Ovary (tissue), 9 donors: ENCODE data around the gene PTPRN2. TPM values are rescaled to one million over a fixed set of nuclear protein-coding genes. Genes with fewer than 3 reads are reported as not detected.
"Not testable (repeated sequence)": the region's sequence is repeated elsewhere in the genome, so short reads cannot be mapped to it uniquely, and the experiment has no call there.

Source experiments
- DNase-seq, 5 donors: peaks; one replicate each; pipeline ENCODE4 v3.0.0-alpha.2; 2019 to 2020
- H3K27ac ChIP-seq, 2 donors: fragments of 200-600 bp; one replicate each; pipeline versions ENCODE4 v1.5.1 to v1.8.0; 2019 to 2022
- H3K27me3 ChIP-seq: fragments of 200-600 bp; one replicate; pipeline ENCODE4 v1.8.0; 2022
- H3K36me3 ChIP-seq: fragments of 200-600 bp; sonication (generic); one replicate; pipeline ENCODE4 v1.5.1; 2019
- H3K4me1 ChIP-seq: one replicate; pipeline ENCODE4 v1.8.1; 2013; ENCODE audit warnings: mild to moderate bottlenecking, moderate library complexity; ENCODE audit not compliant: insufficient read depth
- H3K4me3 ChIP-seq: fragments of 200-600 bp; sonication (generic); one replicate; pipeline ENCODE4 v1.5.1; 2017
- H3K9me3 ChIP-seq, 2 donors: fragments of 200-600 bp in 1 of 2; sonication (generic) in 1 of 2; one replicate each; pipeline versions ENCODE4 v1.5.1 to v1.8.1; 2013 to 2019; ENCODE audit warnings: mild to moderate bottlenecking in 1 of 2, moderate library complexity in 1 of 2
- CTCF ChIP-seq, 3 donors: fragments of 450-650 bp in 2 of 3; fragments of 200-600 bp in 1 of 3; IDR thresholded peaks; one replicate each; pipeline versions ENCODE4 v1.5.1 to v1.8.0; 2016 to 2022; ENCODE audit warnings: antibody characterized with exemption in 3 of 3, mild to moderate bottlenecking in 1 of 3
- EP300 ChIP-seq: sonication (generic); formaldehyde crosslinking; IDR thresholded peaks from one replicate; pipeline ENCODE4 v1.6.1; 2017; ENCODE audit warnings: antibody characterized with exemption
- POLR2A ChIP-seq: fragments of 450-650 bp; IDR thresholded peaks from one replicate; pipeline ENCODE4 v1.6.1; 2017; ENCODE audit warnings: antibody characterized with exemption, mild to moderate bottlenecking, moderate library complexity
- WGBS, 3 donors: extraction: QIAGEN DNeasy Blood & Tissue Kit in 1 of 3; methylation state at CpG; one replicate each; pipeline versions ENCODE4 v1.1.5 to v1.1.7; 2013 to 2017; 5-methylcytosine and 5-hydroxymethylcytosine counted together
- intact Hi-C, 4 donors: fragments of 100-400 bp; cut with DNase I; formaldehyde crosslinking; loops; one replicate each; pipeline versions ENCODE4 v1.11.0 to v1.15.1; 2022 to 2023
- polyA plus RNA-seq, 2 donors: library from polyadenylated mRNA; stranded (reverse); fragments of 200-250 nt in 1 of 2; fragments of 350-450 nt in 1 of 2; fragmentation: Illumina TruSeq in 1 of 2; extraction: RNeasy Lipid Tissue Mini Kit (QIAGEN cat#74804) in 1 of 2; gene quantifications; one replicate each; pipeline ENCODE4 v1.2.3, GENCODE V29; 2013 to 2014
- total RNA-seq, 7 donors: library from RNA; depleted of rRNA in 2 of 7; stranded (reverse); fragments of >200 nt in 2 of 7; fragmentation: NEBNext Ultra II Directional in 3 of 7; extraction: Animal tissue kit (Norgen Biotek cat#: 25700) in 3 of 7; gene quantifications; one replicate each; pipeline versions ENCODE4 v1.1.0 to v1.2.4, GENCODE V29; 2016 to 2023
- donor health status: DM: no; HTN: no; CAD: no; lungs with moderate emphysema.
- donor health status: DM: no; HTN: no; CAD: no.
- donor health status: Bipolar disorder and iron deficiency.
- donor health status: DM: yes; HTN: yes; CAD: no.
- donor health status: DM: no; HTN: no; CAD: no.
- donor health status: DM: yes; HTN: yes; CAD: no.

PTPRN2 gene
- total and polyA plus RNA-seq, 9 donors: 3.5 to 11.1 (median 5.9) TPM

GRCh38 chr7:158227258-158227984, 360.2 kb downstream of the PTPRN2 start:
- intact Hi-C loops: no loop called here
- no peaks in the 10 kb centered on the region for H3K9me3 ChIP-seq
- H3K4me1 ChIP-seq: no peaks in the 10 kb centered on the region
- H3K4me3 ChIP-seq: no peak overlapping the region
- no peaks in the 10 kb centered on the region for H3K27me3 ChIP-seq
- no peak for DNase-seq
- H3K36me3 ChIP-seq: no peaks in the 10 kb centered on the region
- no peak overlapping the region for H3K27ac ChIP-seq
- 62 to 78% (median 70%) methylated on average over 13 of the region's 13 CpGs for WGBS, 3 donors
- TF ChIP-seq EP300 (no peak), POLR2A (no peak), CTCF (IDR thresholded peaks at IDR 0.05) (no peak)

- intact Hi-C loops: no loop called here
- H3K27ac ChIP-seq: no peak overlapping the region
- no peaks in the 10 kb centered on the region for H3K36me3 ChIP-seq
- H3K27me3 ChIP-seq: no peaks in the 10 kb centered on the region
- no peak for DNase-seq
- TF ChIP-seq CTCF (IDR thresholded peaks at IDR 0.05): no peak
- no peak for TF ChIP-seq POLR2A
- TF ChIP-seq EP300: no peak
- no peak overlapping the region for H3K4me3 ChIP-seq
- no peaks in the 10 kb centered on the region for H3K9me3 ChIP-seq
- no peaks in the 10 kb centered on the region for H3K4me1 ChIP-seq
Observed at GRCh38 chr7:158216198-158216597, 371.4 kb downstream of the PTPRN2 start.

GRCh38 chr7:158209435-158209834, 378.2 kb downstream of the PTPRN2 start:
- intact Hi-C loops: no loop called here
- Histone ChIP-seq H3K27ac (no peak overlapping the region), H3K27me3 (no peaks in the 10 kb centered on the region), H3K9me3 (no peaks in the 10 kb centered on the region), H3K36me3 (no peaks in the 10 kb centered on the region), H3K4me1 (no peaks in the 10 kb centered on the region), H3K4me3 (no peak overlapping the region)
- no peak for DNase-seq
- 47 to 77% (median 60%) methylated on average over 1 of the region's 1 CpG for WGBS, 3 donors
- TF ChIP-seq POLR2A: no peak
- no peak for TF ChIP-seq CTCF (IDR thresholded peaks at IDR 0.05)
- no peak for TF ChIP-seq EP300

GRCh38 chr7:158206341-158206740, 381.3 kb downstream of the PTPRN2 start:
- H3K4me3 ChIP-seq: no peak overlapping the region
- H3K27ac ChIP-seq: no peak overlapping the region
- H3K4me1 ChIP-seq: no peaks in the 10 kb centered on the region
- intact Hi-C loops: no loop called here
- TF ChIP-seq EP300: no peak
- DNase-seq: no peak
- H3K9me3 ChIP-seq: no peaks in the 10 kb centered on the region
- no peaks in the 10 kb centered on the region for H3K27me3 ChIP-seq
- H3K36me3 ChIP-seq: no peaks in the 10 kb centered on the region
- WGBS, 3 donors: 86 to 91% (median 87%) methylated on average over 6 of the region's 6 CpGs

GRCh38 chr7:158204453-158204852, 383.2 kb downstream of the PTPRN2 start:
- H3K36me3 ChIP-seq: no peaks in the 10 kb centered on the region
- DNase-seq: no peak
- no peaks in the 10 kb centered on the region for H3K9me3 ChIP-seq
- intact Hi-C loops: no loop called here
- WGBS, 3 donors: 57 to 68% (median 62%) methylated on average over 4 of the region's 4 CpGs
- no peak overlapping the region for H3K4me3 ChIP-seq
- H3K4me1 ChIP-seq: no peaks in the 10 kb centered on the region
- TF ChIP-seq POLR2A: no peak
- no peak for TF ChIP-seq CTCF (IDR thresholded peaks at IDR 0.05)
- TF ChIP-seq EP300: no peak
- no peak overlapping the region for H3K27ac ChIP-seq
- H3K27me3 ChIP-seq: no peaks in the 10 kb centered on the region

- H3K4me3 ChIP-seq, DNase-seq, H3K36me3 ChIP-seq, H3K27ac ChIP-seq, H3K4me1 ChIP-seq, H3K9me3 ChIP-seq, H3K27me3 ChIP-seq, intact Hi-C loops: not testable (repeated sequence)
- 10 to 18% (median 12%) methylated on average over 42 of the region's 42 CpGs for WGBS, 3 donors
Observed at GRCh38 chr7:158203948-158204347, 383.7 kb downstream of the PTPRN2 start.
